AG04450 (cell line): ENCODE results near the gene ADARB2. TPM values are rescaled to one million over a fixed set of nuclear protein-coding genes. Genes with fewer than 3 reads are reported as not detected.

Source experiments
- CTCF ChIA-PET: fragments of 300-600, 350-600 bp; formaldehyde crosslinking; extraction: SDS; loops from one replicate; lab custom pipeline; 2022; ENCODE audit warnings: antibody characterized with exemption, inconsistent platforms; lab: Charles Lee
- POLR2A ChIA-PET: fragments of 350-600 bp; formaldehyde crosslinking; extraction: SDS; loops from one replicate; lab custom pipeline; 2021; ENCODE audit warnings: antibody characterized with exemption, inconsistent platforms; lab: Yijun Ruan, JAX
- DNase-seq: peaks from one replicate; pipeline ENCODE4 v3.0.0-alpha.2; 2011; ENCODE audit warnings: low read depth, low spot score
- H3K27ac ChIP-seq: one replicate; pipeline ENCODE4 v1.5.1; 2012; ENCODE audit warnings: low read depth, low read length, control low read depth
- H3K27me3 ChIP-seq: one replicate; pipeline ENCODE4 v1.6.0; 2012; ENCODE audit warnings: low read length; ENCODE audit not compliant: control insufficient read depth, insufficient read depth
- H3K4me3 ChIP-seq: 2 replicates; pipeline ENCODE4 v1.5.1; 2011; ENCODE audit warnings: mild to moderate bottlenecking, low read depth, low read length, control low read depth
- H3K9me3 ChIP-seq: 2 replicates; pipeline ENCODE4 v1.5.1; 2012; ENCODE audit warnings: low read length; ENCODE audit not compliant: control insufficient read depth, insufficient read depth
- polyA plus RNA-seq: library from polyadenylated mRNA; depleted of rRNA; stranded (reverse); fragments of >200 nt; gene quantifications from 2 replicates; pipeline ENCODE4 v1.2.3, GENCODE V29; 2011
- TF ChIP-seq, protein P1 (sequence below): IDR thresholded peaks from 2 replicates; pipeline ENCODE4 v1.5.1; 2011; ENCODE audit warnings: low read depth, low read length, control low read depth, inconsistent platforms

Gene ADARB2
- polyA plus RNA-seq, 1 experiment, result not detected

DNA sequence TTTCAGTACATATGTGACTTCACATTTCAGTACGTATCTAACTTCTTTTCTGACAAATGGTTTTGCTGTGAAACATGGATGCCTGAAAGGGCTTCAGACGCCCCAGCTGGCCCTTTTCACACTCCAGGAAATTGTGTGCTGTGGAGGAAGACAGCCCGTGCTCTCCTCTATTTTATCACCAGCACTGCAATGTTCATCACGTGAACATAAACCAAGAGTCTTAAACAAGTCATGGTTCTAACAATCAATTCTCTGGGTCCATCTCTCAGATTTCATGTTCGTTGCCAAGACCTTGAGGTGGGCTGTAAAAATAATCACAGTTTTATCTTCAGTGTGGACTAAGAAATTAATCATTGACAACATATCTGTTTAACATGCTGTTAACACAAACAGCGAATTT, 539.9 kb downstream of the ADARB2 start:
- DNase-seq, result no peak
- TF ChIP-seq, protein P1, sequence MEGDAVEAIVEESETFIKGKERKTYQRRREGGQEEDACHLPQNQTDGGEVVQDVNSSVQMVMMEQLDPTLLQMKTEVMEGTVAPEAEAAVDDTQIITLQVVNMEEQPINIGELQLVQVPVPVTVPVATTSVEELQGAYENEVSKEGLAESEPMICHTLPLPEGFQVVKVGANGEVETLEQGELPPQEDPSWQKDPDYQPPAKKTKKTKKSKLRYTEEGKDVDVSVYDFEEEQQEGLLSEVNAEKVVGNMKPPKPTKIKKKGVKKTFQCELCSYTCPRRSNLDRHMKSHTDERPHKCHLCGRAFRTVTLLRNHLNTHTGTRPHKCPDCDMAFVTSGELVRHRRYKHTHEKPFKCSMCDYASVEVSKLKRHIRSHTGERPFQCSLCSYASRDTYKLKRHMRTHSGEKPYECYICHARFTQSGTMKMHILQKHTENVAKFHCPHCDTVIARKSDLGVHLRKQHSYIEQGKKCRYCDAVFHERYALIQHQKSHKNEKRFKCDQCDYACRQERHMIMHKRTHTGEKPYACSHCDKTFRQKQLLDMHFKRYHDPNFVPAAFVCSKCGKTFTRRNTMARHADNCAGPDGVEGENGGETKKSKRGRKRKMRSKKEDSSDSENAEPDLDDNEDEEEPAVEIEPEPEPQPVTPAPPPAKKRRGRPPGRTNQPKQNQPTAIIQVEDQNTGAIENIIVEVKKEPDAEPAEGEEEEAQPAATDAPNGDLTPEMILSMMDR, result no peak
- Histone ChIP-seq H3K9me3 (peaks cover 12% of the 10 kb centered on the region; the same call in 1 of the 2 replicates), H3K27me3 (no peaks in the 10 kb centered on the region), H3K27ac (no peak overlapping the region), H3K4me3 (no peak overlapping the region)
- ChIA-PET POLR2A (no interaction called here), CTCF (no interaction called here)

DNA sequence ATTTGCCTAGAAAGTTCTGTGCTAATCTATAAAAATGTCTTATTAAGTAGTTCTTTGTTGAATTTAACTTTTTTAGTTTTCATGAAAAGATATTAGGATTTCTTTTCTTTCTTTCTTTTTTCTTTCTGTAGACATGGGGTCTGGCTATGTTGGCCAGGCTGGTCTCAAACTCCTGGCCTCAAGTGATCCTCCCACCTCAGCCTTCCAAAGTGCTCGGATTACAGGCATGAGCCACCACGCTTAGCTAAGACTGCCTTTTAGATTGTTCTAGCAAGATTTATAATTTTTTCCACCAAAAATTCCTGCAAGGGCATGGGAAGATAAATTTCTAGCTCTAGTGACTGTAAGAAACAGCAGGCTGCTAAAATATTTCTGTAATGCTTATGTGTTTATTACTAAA, 540.7 kb downstream of the ADARB2 start:
- POLR2A ChIA-PET, result no interaction called here
- no peak for DNase-seq
- peaks cover 12% of the 10 kb centered on the region; the same call in 1 of the 2 replicates for H3K9me3 ChIP-seq
- CTCF ChIA-PET, result no interaction called here
- TF ChIP-seq, protein P1, result no peak
- no peak overlapping the region for H3K4me3 ChIP-seq
- H3K27me3 ChIP-seq, result no peaks in the 10 kb centered on the region
- H3K27ac ChIP-seq, result no peak overlapping the region

DNA sequence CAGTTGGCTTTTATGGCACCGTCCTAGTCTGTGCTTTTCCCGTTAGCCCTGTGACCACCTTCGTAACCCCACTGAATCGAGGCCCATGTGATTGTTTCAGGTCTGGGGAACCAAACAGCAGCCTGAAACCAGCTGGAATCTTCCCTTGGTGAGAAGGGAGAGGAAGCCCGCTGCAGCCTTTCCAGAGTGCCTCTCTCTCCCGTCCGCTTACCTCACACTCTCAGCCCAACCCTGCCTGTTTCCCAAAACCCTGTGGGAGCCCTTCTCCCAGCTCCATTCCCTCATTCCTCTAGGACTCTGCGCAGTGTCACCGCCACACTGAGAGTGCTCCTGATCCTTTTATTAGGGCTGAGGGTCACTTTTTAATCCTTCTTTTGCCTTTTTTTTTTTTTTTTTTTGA, 541.5 kb downstream of the ADARB2 start:
- no peak for DNase-seq
- Histone ChIP-seq H3K27ac (no peak overlapping the region), H3K27me3 (no peaks in the 10 kb centered on the region), H3K4me3 (no peak overlapping the region), H3K9me3 (peaks cover 12% of the 10 kb centered on the region; the same call in 1 of the 2 replicates)
- ChIA-PET POLR2A (no interaction called here), CTCF (no interaction called here)
- TF ChIP-seq, protein P1, result no peak

GRCh38 chr10:1194161-1194560, 543.2 kb downstream of the ADARB2 start:
- Histone ChIP-seq H3K4me3 (no peak overlapping the region), H3K27ac (no peak overlapping the region), H3K27me3 (no peaks in the 10 kb centered on the region), H3K9me3 (peaks cover 1% of the 10 kb centered on the region; the same call in 1 of the 2 replicates)
- no peak for DNase-seq
- CTCF ChIA-PET, result no interaction called here
- POLR2A ChIA-PET, result no interaction called here
- TF ChIP-seq, protein P1, result no peak

DNA sequence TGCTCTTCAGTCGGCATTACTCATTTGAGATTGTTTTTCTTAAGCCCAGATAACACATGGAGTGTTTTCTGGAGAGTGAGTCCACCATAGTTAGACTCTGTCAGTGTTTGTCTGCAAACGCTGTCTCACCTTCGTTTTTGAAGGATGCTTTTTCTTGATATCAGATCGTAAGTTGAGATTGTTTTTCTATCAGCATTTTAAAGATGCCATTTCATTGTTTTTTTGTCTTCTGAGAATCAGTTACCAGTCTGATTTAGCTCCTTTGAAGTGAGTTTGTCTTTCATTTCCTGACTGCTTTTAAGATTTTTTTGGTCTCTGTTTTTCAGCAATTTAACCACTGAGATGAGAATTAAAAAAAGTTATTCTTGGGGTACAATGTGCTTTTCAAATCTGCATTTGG, 543.8 kb downstream of the ADARB2 start:
- H3K9me3 ChIP-seq, result no peaks in the 10 kb centered on the region
- no peak for DNase-seq
- POLR2A ChIA-PET, result no interaction called here
- TF ChIP-seq, protein P1, result no peak
- CTCF ChIA-PET, result no interaction called here
- H3K27me3 ChIP-seq, result no peaks in the 10 kb centered on the region
- no peak overlapping the region for H3K27ac ChIP-seq
- H3K4me3 ChIP-seq, result no peak overlapping the region
